Measurements from ENCODE around the gene DDAH1. TPM values are rescaled to one million over a fixed set of nuclear protein-coding genes. Genes with fewer than 3 reads are reported as not detected.

Gene DDAH1
- total and polyA plus RNA-seq, 9 donors: 3.3 to 32.3 (median 11.7) TPM

DNA sequence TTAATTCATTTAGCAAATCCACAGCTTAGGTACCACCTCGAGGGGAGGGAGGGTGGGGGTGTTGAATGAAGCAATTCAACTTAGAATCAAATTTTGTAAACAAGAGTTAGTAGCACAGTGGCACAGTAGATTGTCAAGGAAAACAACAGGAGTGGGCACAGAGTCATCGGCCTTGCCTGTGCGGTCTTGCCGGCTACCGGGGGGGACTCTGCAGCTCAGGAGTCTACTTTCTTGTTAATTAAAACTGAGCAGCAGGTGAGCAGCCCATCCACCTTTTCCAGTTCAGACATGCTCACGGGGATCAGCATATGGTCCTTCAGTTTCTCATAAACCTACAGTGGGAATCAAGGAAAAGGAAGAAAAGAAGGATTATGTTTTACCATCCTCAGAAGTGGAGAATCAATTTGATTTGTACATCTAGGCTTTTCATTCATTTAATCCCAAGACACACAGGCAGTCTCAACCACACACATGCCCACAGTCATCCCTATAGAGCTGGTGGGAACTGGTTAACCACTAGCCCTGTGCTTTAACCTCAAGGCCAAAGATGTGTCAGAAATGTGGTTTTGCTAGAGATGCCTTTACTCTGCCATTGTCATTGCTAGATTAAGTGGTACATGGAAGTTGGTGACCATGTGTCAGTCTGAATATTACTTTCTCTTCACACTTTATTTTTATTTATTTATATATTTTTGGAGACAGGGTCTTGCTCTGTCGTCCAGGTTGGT lies 143.6 kb downstream of the DDAH1 start:
- no peak for DNase-seq
- TF ChIP-seq POLR2A (IDR thresholded peaks at IDR 0.05) (no peak), EP300 (IDR thresholded peaks at IDR 0.05) (no peak)
- TF ChIP-seq, protein P1, sequence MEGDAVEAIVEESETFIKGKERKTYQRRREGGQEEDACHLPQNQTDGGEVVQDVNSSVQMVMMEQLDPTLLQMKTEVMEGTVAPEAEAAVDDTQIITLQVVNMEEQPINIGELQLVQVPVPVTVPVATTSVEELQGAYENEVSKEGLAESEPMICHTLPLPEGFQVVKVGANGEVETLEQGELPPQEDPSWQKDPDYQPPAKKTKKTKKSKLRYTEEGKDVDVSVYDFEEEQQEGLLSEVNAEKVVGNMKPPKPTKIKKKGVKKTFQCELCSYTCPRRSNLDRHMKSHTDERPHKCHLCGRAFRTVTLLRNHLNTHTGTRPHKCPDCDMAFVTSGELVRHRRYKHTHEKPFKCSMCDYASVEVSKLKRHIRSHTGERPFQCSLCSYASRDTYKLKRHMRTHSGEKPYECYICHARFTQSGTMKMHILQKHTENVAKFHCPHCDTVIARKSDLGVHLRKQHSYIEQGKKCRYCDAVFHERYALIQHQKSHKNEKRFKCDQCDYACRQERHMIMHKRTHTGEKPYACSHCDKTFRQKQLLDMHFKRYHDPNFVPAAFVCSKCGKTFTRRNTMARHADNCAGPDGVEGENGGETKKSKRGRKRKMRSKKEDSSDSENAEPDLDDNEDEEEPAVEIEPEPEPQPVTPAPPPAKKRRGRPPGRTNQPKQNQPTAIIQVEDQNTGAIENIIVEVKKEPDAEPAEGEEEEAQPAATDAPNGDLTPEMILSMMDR (IDR thresholded peaks at IDR 0.05): no peak
- 83 to 93% (median 89%) methylated on average over 7 of the region's 7 CpGs for WGBS, 3 donors
- Histone ChIP-seq H3K36me3 (no peaks in the 10 kb centered on the region), H3K4me3 (no peak overlapping the region), H3K27ac (no peak overlapping the region), H3K27me3 (no peaks in the 10 kb centered on the region), H3K4me1 (ENCODE audit: insufficient read depth) (no peaks in the 10 kb centered on the region), H3K9me3 (no peaks in the 10 kb centered on the region)
- intact Hi-C loops (cut with DNase I): no loop called here

DNA sequence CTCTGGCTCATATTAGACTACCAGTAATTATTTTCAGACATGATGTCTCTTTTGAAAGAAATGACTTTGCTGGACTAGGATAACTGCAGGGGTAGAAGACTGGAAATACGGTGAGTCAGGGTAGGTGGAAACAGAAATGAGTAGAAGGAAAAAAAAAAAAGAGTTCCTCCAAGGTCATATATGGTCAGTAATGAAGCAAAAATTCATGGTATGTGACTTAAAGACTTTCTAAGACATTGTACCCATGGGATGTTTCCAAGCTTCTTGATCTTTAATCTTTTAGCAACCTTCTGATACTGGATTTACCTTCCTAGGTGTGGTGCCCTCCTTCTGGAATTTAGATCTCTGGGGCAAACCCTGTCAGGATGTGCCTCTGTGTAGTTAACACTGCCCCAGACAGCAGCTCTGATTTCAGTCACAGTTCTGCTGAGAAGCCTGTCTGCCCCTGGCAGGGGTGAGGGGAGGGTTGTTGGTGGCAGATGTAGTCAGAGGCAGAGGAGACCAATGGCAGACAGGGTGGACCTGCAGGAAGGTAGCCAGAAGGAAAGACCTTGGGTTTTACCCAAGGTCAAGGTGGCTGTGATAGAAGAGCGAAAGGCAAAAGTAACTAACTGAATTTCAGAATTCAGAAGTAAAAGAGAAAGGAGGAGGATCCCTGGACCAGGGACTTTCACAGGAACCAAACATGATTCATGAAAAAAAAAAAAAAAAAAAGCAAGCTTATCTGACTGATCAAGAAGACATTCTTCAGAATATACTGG lies 144.4 kb downstream of the DDAH1 start:
- H3K27ac ChIP-seq: no peak overlapping the region
- DNase-seq: no peak
- no peaks in the 10 kb centered on the region for H3K9me3 ChIP-seq
- no peaks in the 10 kb centered on the region for H3K4me1 ChIP-seq (ENCODE audit: insufficient read depth)
- intact Hi-C loops (cut with DNase I): no loop called here
- WGBS, 3 donors: 65 to 79% (median 73%) methylated on average over 2 of the region's 2 CpGs
- no peak for TF ChIP-seq EP300 (IDR thresholded peaks at IDR 0.05)
- no peak for TF ChIP-seq POLR2A (IDR thresholded peaks at IDR 0.05)
- TF ChIP-seq, protein P1 (IDR thresholded peaks at IDR 0.05): no peak
- H3K36me3 ChIP-seq: no peaks in the 10 kb centered on the region
- no peaks in the 10 kb centered on the region for H3K27me3 ChIP-seq
- no peak overlapping the region for H3K4me3 ChIP-seq

- Histone ChIP-seq H3K4me3 (no peak overlapping the region), H3K9me3 (no peaks in the 10 kb centered on the region), H3K27me3 (no peaks in the 10 kb centered on the region), H3K36me3 (no peaks in the 10 kb centered on the region), H3K4me1 (ENCODE audit: insufficient read depth) (no peaks in the 10 kb centered on the region), H3K27ac (no peak overlapping the region)
- intact Hi-C loops (cut with DNase I): loop anchor here in 1 of 4 donors (10.0 kb wide), 1 partner anchor 145 kb away; the partner anchor contains the start of gene DDAH1
- TF ChIP-seq EP300 (IDR thresholded peaks at IDR 0.05) (no peak), POLR2A (IDR thresholded peaks at IDR 0.05) (no peak)
- TF ChIP-seq, protein P1 (IDR thresholded peaks at IDR 0.05): no peak
- no peak for DNase-seq
- WGBS, 3 donors: 81 to 88% (median 86%) methylated on average over 4 of the region's 4 CpGs
Observed at GRCh38 chr1:85319931-85320330, 145.0 kb downstream of the DDAH1 start.

DNA sequence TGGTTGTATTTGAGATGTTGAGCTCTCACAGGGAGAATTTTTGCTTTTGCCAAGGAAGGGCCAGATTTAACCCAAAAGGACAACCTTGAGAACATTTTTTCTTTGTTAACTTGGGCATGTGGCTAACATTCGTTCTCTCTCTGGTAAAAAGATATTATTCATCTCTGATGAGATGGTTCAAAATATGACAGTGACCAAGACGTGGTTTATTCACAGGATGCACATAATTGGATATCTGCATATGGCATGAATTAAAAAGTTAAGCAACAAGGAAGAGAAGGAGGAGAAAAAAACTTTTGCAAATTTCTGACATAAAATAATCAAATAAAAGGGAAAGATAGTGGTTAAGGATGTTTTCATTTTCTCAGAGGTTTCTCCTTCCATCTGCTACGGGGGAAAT lies 145.5 kb downstream of the DDAH1 start:
- Histone ChIP-seq H3K27me3 (no peaks in the 10 kb centered on the region), H3K4me3 (no peak overlapping the region), H3K27ac (no peak overlapping the region), H3K36me3 (no peaks in the 10 kb centered on the region), H3K4me1 (ENCODE audit: insufficient read depth) (peaks cover 4% of the 10 kb centered on the region), H3K9me3 (no peaks in the 10 kb centered on the region)
- TF ChIP-seq, protein P1 (IDR thresholded peaks at IDR 0.05): no peak
- TF ChIP-seq EP300 (IDR thresholded peaks at IDR 0.05): no peak
- TF ChIP-seq POLR2A (IDR thresholded peaks at IDR 0.05): no peak
- DNase-seq: no peak
- WGBS, 3 donors: 57 to 82% (median 77%) methylated on average over 3 of the region's 3 CpGs
- intact Hi-C loops (cut with DNase I): loop anchor here in 1 of 4 donors (10.0 kb wide), 1 partner anchor 145 kb away; the partner anchor contains the start of gene DDAH1

Measured in ovary (tissue), 9 donors.